HCT116 (cell line): ENCODE data around the gene LAMA1. TPM values are rescaled to one million over a fixed set of nuclear protein-coding genes. Genes with fewer than 3 reads are reported as not detected.

ENCODE experiments used
- ATAC-seq: fragments of 200-7000 bp; cut with Tn5 transposase; 2 replicates; pipeline ENCODE4 v1.9.1; 2020; ENCODE audit warnings: mild to moderate bottlenecking, moderate library complexity
- BruUV-seq: library from RNA; stranded (reverse); fragments of 400-500 nt; replicated peaks from 2 replicates; lab custom pipeline; 2021; lab: Mats Ljungman, UMichigan
- CTCF ChIA-PET: fragments of 300-600 bp; sonication (Branson Sonifier 250); formaldehyde crosslinking; loops from one replicate; lab custom pipeline; 2021; ENCODE audit warnings: antibody characterized with exemption; lab: Charles Lee
- POLR2A ChIA-PET: fragments of 300-600, 350-600 bp; sonication (Branson Sonifier 250); formaldehyde crosslinking; loops from one replicate; lab custom pipeline; 2021; ENCODE audit warnings: antibody characterized with exemption; lab: Charles Lee
- RAD21 ChIA-PET, 2 experiments: fragments of 300-600 bp; sonication (Branson Sonifier 250); formaldehyde crosslinking; loops; one replicate each; lab custom pipeline; 2023; ENCODE audit warnings: low total read pairs in 2 of 2; ENCODE audit not compliant: uncharacterized antibody in 2 of 2, unreplicated experiment in 2 of 2, low non-redundant PET in 1 of 2; lab: Charles Lee
- DNase-seq: peaks from one replicate; pipeline ENCODE4 v3.0.0-alpha.2; 2010; ENCODE audit warnings: low read depth, low spot score
- H2AFZ ChIP-seq: fragments of 200-600 bp; shearing (Covaris generic), sonication (generic); 2 replicates; pipeline ENCODE4 v1.6.1; 2017; ENCODE audit warnings: low read depth, mixed run types, mixed read lengths, antibody characterized with exemption, low read length; ENCODE audit not compliant: poor library complexity, severe bottlenecking
- H3K27ac ChIP-seq: 2 replicates; pipeline ENCODE4 v1.5.1; 2012; ENCODE audit warnings: low read depth, low read length
- H3K27me3 ChIP-seq: fragments of 200-600 bp; sonication (generic); 2 replicates; pipeline ENCODE4 v1.6.1; 2016; ENCODE audit warnings: mixed run types, low read length, mixed read lengths; ENCODE audit not compliant: insufficient read depth
- H3K36me3 ChIP-seq, 2 experiments: fragments of 200-500 bp in 1 of 2; fragments of 200-600 bp in 1 of 2; sonication (Bioruptor generic) in 1 of 2; sonication (generic) in 1 of 2; 2 replicates each; pipeline versions ENCODE4 v1.5.1 to v1.6.1; 2014 to 2016; ENCODE audit warnings: low read length in 2 of 2, inconsistent platforms in 1 of 2, mixed read lengths in 1 of 2, mixed run types in 1 of 2; ENCODE audit not compliant: insufficient read depth in 2 of 2, control insufficient read depth in 1 of 2
- H3K4me1 ChIP-seq, 2 experiments: fragments of 200-600 bp in 1 of 2; sonication (generic) in 1 of 2; 2 replicates each; pipeline versions ENCODE4 v1.5.1 to v1.6.1; 2012 to 2017; ENCODE audit warnings: low read length in 2 of 2, inconsistent platforms in 1 of 2, mild to moderate bottlenecking in 1 of 2, mixed read lengths in 1 of 2, mixed run types in 1 of 2, moderate library complexity in 1 of 2; ENCODE audit not compliant: insufficient read depth in 2 of 2, control insufficient read depth in 1 of 2
- H3K4me2 ChIP-seq: fragments of 200-600 bp; sonication (generic); 2 replicates; pipeline ENCODE4 v1.6.1; 2017; ENCODE audit warnings: mixed run types, low read length, mixed read lengths
- H3K4me3 ChIP-seq, 2 experiments: fragments of 200-600 bp in 1 of 2; sonication (generic) in 1 of 2; replicated peaks in 1 of 2; 2 replicates each; pipeline ENCODE4 v1.5.1; 2011 to 2016; ENCODE audit warnings: low read length in 2 of 2, control low read depth in 1 of 2, low read depth in 1 of 2, mild to moderate bottlenecking in 1 of 2, mixed read lengths in 1 of 2, mixed run types in 1 of 2
- H3K79me2 ChIP-seq: fragments of 200-600 bp; sonication (generic); 2 replicates; pipeline ENCODE4 v1.6.1; 2017; ENCODE audit warnings: mild to moderate bottlenecking, mixed run types, low read length, moderate library complexity, mixed read lengths; ENCODE audit not compliant: insufficient read depth
- H3K9ac ChIP-seq: fragments of 200-600 bp; sonication (generic); 2 replicates; pipeline ENCODE4 v1.6.1; 2016; ENCODE audit warnings: low read length, mixed read lengths
- H3K9me2 ChIP-seq: fragments of 200-600 bp; sonication (generic), shearing (Covaris generic); 2 replicates; pipeline ENCODE4 v1.6.1; 2017; ENCODE audit warnings: mixed run types, mild to moderate bottlenecking, moderate library complexity; ENCODE audit not compliant: insufficient read depth
- H3K9me3 ChIP-seq, 2 experiments: fragments of 200-500 bp in 1 of 2; fragments of 200-600 bp in 1 of 2; sonication (Bioruptor generic) in 1 of 2; sonication (generic) in 1 of 2; 2 replicates each; pipeline ENCODE4 v1.6.1; 2014 to 2017; ENCODE audit warnings: low read length in 2 of 2, mixed read lengths in 2 of 2, inconsistent platforms in 1 of 2, low read depth in 1 of 2, mild to moderate bottlenecking in 1 of 2, mixed run types in 1 of 2, moderate library complexity in 1 of 2; ENCODE audit not compliant: control insufficient read depth in 1 of 2, insufficient read depth in 1 of 2
- H4K20me1 ChIP-seq: fragments of 200-600 bp; sonication (generic), shearing (Covaris generic); 2 replicates; pipeline ENCODE4 v1.6.1; 2017; ENCODE audit warnings: mixed run types, mild to moderate bottlenecking, moderate library complexity; ENCODE audit not compliant: insufficient read depth
- CTCF ChIP-seq, 3 experiments: fragments of 200-600 bp in 1 of 3; sonication (generic) in 1 of 3; IDR thresholded peaks in 2 of 3; conservative IDR thresholded peaks in 1 of 3; 2 replicates each; pipeline ENCODE4 v1.5.1; 2012 to 2017; ENCODE audit warnings: low read depth in 2 of 3, low read length in 2 of 3, antibody characterized with exemption in 1 of 3, borderline replicate concordance in 1 of 3, control low read depth in 1 of 3, mild to moderate bottlenecking in 1 of 3, mixed read lengths in 1 of 3, mixed run types in 1 of 3, moderate library complexity in 1 of 3; ENCODE audit not compliant: insufficient read depth in 1 of 3
- EZH2 ChIP-seq: fragments of 200-600 bp; sonication (generic); IDR thresholded peaks from 2 replicates; pipeline ENCODE4 v1.6.1; 2017; ENCODE audit warnings: antibody characterized with exemption, mixed run types
- FOSL1 ChIP-seq: IDR thresholded peaks from 2 replicates; pipeline ENCODE4 v1.6.1; 2012; ENCODE audit warnings: low read depth
- POLR2A ChIP-seq: IDR thresholded peaks from 2 replicates; pipeline ENCODE4 v1.7.0; 2011; ENCODE audit warnings: borderline replicate concordance; ENCODE audit not compliant: insufficient read depth, insufficient read length; ENCODE audit errors: extremely low read depth
- POLR2AphosphoS5 ChIP-seq: IDR thresholded peaks from 2 replicates; pipeline ENCODE4 v1.6.1; 2011; ENCODE audit warnings: mild to moderate bottlenecking, low read depth, low read length, moderate library complexity
- REST ChIP-seq: IDR thresholded peaks from 2 replicates; pipeline ENCODE4 v1.6.1; 2012; ENCODE audit warnings: low read depth
- SIN3A ChIP-seq: IDR thresholded peaks from 2 replicates; pipeline ENCODE4 v1.6.1; 2012; ENCODE audit warnings: low read depth
- SP1 ChIP-seq: IDR thresholded peaks from 2 replicates; pipeline ENCODE4 v1.6.1; 2012; ENCODE audit warnings: low read depth
- TCF7L2 ChIP-seq: IDR thresholded peaks from 2 replicates; pipeline ENCODE4 v1.7.0; 2011; ENCODE audit warnings: borderline replicate concordance, inconsistent platforms; ENCODE audit not compliant: insufficient read depth, insufficient read length; ENCODE audit errors: extremely low read depth
- ZBTB33 ChIP-seq: IDR thresholded peaks from 2 replicates; pipeline ENCODE4 v1.6.1; 2011; ENCODE audit warnings: mild to moderate bottlenecking, low read length, moderate library complexity; ENCODE audit not compliant: insufficient replicate concordance; ENCODE audit errors: extremely low read depth
- ZFX ChIP-seq: fragments of 450-650 bp; IDR thresholded peaks from 2 replicates; pipeline ENCODE4 v1.6.1; 2017
- ZNF274 ChIP-seq: fragments of 200-500 bp; sonication (Bioruptor generic); IDR thresholded peaks from 2 replicates; pipeline ENCODE4 v1.6.1; 2014; ENCODE audit warnings: mild to moderate bottlenecking, low read depth, low read length, inconsistent platforms
- intact Hi-C: fragments of 100-400 bp; cut with micrococcal nuclease; formaldehyde crosslinking; loops from 2 replicates; pipeline ENCODE4 v1.10.0; 2022
- total RNA-seq: library from RNA; stranded (reverse); gene quantifications from one replicate; pipeline ENCODE4 v1.2.1, GENCODE V29; 2021; ENCODE audit not compliant: unreplicated experiment

Gene LAMA1
- total RNA-seq, 1 experiment from 2014 or later: 0.05 TPM

- TF ChIP-seq ZFX: no peak
- no peak for TF ChIP-seq POLR2AphosphoS5
- TF ChIP-seq EZH2: no peak
Observed at GRCh38 chr18:6923220-6923619, 194.4 kb downstream of the LAMA1 start (continued).

- no peak for ATAC-seq
- H3K4me3 ChIP-seq: no peak overlapping the region
- no peaks in the 10 kb centered on the region for H3K36me3 ChIP-seq
- H2AFZ ChIP-seq: no peak overlapping the region
- no TSS peak for BruUV-seq
- no peak for DNase-seq
- H3K79me2 ChIP-seq: no peaks in the 10 kb centered on the region
- H3K9ac ChIP-seq: no peak overlapping the region
- peaks cover 3 to 4% of the 10 kb centered on the region in 2 experiments; a peak in 2 of 4 replicates for H3K9me3 ChIP-seq
- POLR2A ChIA-PET: no interaction called here
- no peaks in the 10 kb centered on the region for H4K20me1 ChIP-seq
- H3K27me3 ChIP-seq: no peaks in the 10 kb centered on the region
- TF ChIP-seq FOSL1 (no peak), SIN3A (no peak), ZNF274 (no peak), TCF7L2 (no peak), POLR2A (no peak), CTCF (IDR thresholded peaks at IDR 0.05 in 2 of 3, conservative IDR thresholded peaks at IDR 0.05 in 1 of 3; ENCODE audit: borderline replicate concordance in 1 of 3, insufficient read depth in 1 of 3, low read depth in 2 of 3, low read length in 2 of 3) (no peak), ZBTB33 (no peak), SP1 (no peak), REST (no peak)
- TF ChIP-seq, all 23 proteins: peak for 0
- Histone ChIP-seq H3K9me2 (no peaks in the 10 kb centered on the region), H3K4me2 (no peak overlapping the region), H3K27ac (no peak overlapping the region), H3K4me1 (no peaks in the 10 kb centered on the region)
- ChIA-PET RAD21 (no interaction called here), CTCF (no interaction called here)
- intact Hi-C loops: no loop called here
Observed at GRCh38 chr18:6921571-6921970, 196.0 kb downstream of the LAMA1 start.
